PC-3 (cell line): ENCODE measurements around the gene ARHGEF28.

Source experiments
- EZH2 ChIP-seq: fragments of 300-600 bp; sonication (generic); IDR thresholded peaks from one replicate; pipeline ENCODE4 v1.6.1; 2017; ENCODE audit warnings: antibody characterized with exemption, mild to moderate bottlenecking, low read length; ENCODE audit not compliant: unreplicated experiment
- EZH2phosphoT487 ChIP-seq: fragments of 300-600 bp; sonication (generic); IDR thresholded peaks from 2 replicates; pipeline ENCODE4 v1.6.1; 2018; ENCODE audit warnings: mild to moderate bottlenecking, antibody characterized with exemption, low read length, borderline replicate concordance
- TF ChIP-seq, protein P1 (sequence below): fragments of 300-600 bp; sonication (generic); conservative IDR thresholded peaks from 2 replicates; pipeline ENCODE4 v1.5.1; 2017; ENCODE audit warnings: antibody characterized with exemption, low read depth, mild to moderate bottlenecking, low read length

- TF ChIP-seq, protein P1, sequence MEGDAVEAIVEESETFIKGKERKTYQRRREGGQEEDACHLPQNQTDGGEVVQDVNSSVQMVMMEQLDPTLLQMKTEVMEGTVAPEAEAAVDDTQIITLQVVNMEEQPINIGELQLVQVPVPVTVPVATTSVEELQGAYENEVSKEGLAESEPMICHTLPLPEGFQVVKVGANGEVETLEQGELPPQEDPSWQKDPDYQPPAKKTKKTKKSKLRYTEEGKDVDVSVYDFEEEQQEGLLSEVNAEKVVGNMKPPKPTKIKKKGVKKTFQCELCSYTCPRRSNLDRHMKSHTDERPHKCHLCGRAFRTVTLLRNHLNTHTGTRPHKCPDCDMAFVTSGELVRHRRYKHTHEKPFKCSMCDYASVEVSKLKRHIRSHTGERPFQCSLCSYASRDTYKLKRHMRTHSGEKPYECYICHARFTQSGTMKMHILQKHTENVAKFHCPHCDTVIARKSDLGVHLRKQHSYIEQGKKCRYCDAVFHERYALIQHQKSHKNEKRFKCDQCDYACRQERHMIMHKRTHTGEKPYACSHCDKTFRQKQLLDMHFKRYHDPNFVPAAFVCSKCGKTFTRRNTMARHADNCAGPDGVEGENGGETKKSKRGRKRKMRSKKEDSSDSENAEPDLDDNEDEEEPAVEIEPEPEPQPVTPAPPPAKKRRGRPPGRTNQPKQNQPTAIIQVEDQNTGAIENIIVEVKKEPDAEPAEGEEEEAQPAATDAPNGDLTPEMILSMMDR = no peak
- TF ChIP-seq EZH2 = no peak
- no peak for TF ChIP-seq EZH2phosphoT487
These were observed 237.9 kb downstream of the ARHGEF28 start for GRCh38 chr5:73863876-73864275.
